IMR-90 (cell line): ENCODE data around the gene CLC. TPM values are rescaled to one million over a fixed set of nuclear protein-coding genes. Genes with fewer than 3 reads are reported as not detected.

Experiments used
- ATAC-seq: fragments of 200-7000 bp; cut with Tn5 transposase; 2 replicates; pipeline ENCODE4 v1.9.1; 2020; ENCODE audit warnings: low read depth, mild to moderate bottlenecking, moderate library complexity
- BruUV-seq: library from RNA; stranded (reverse); fragments of 400-500 nt; replicated peaks from 2 replicates; lab custom pipeline; 2021; lab: Mats Ljungman, UMichigan
- CTCF ChIA-PET: fragments of 300-600 bp; formaldehyde crosslinking; extraction: SDS; loops from one replicate; lab custom pipeline; 2021; ENCODE audit warnings: antibody characterized with exemption; lab: Yijun Ruan, JAX
- POLR2A ChIA-PET: fragments of 300-600 bp; sonication (Branson Sonifier 250); formaldehyde crosslinking; loops from one replicate; lab custom pipeline; 2022; ENCODE audit warnings: antibody characterized with exemption; ENCODE audit not compliant: unreplicated experiment; lab: Charles Lee
- DNase-seq: peaks from one replicate; pipeline ENCODE4 v3.0.0; 2013
- H2AFZ ChIP-seq: replicated peaks from 2 replicates; pipeline ENCODE3; 2013; ENCODE audit warnings: low read length, mild to moderate bottlenecking; ENCODE audit not compliant: poor library complexity
- H2AK5ac ChIP-seq: 2 replicates; pipeline ENCODE4 v1.6.1; 2013; ENCODE audit warnings: low read depth, low read length, inconsistent platforms
- H2AK9ac ChIP-seq: replicated peaks from 2 replicates; pipeline ENCODE3; 2013; ENCODE audit warnings: mild to moderate bottlenecking, low read depth, low read length, moderate library complexity; ENCODE audit not compliant: poor library complexity
- H2BK120ac ChIP-seq: 2 replicates; pipeline ENCODE4 v1.6.1; 2013; ENCODE audit warnings: low read depth, low read length, inconsistent platforms
- H2BK15ac ChIP-seq: 3 replicates; pipeline ENCODE4 v1.6.1; 2013; ENCODE audit warnings: low read depth, low read length, inconsistent platforms
- H2BK20ac ChIP-seq: 2 replicates; pipeline ENCODE4 v1.6.1; 2013; ENCODE audit warnings: low read depth, mild to moderate bottlenecking, inconsistent platforms, low read length, moderate library complexity
- H2BK5ac ChIP-seq: 2 replicates; pipeline ENCODE4 v1.6.1; 2013; ENCODE audit warnings: mild to moderate bottlenecking, low read depth, low read length, inconsistent platforms; ENCODE audit not compliant: poor library complexity, severe bottlenecking
- H3K14ac ChIP-seq: replicated peaks from 2 replicates; pipeline ENCODE4 v1.6.1; 2013; ENCODE audit warnings: low read depth, low read length, inconsistent platforms
- H3K18ac ChIP-seq: 2 replicates; pipeline ENCODE4 v1.6.1; 2013; ENCODE audit warnings: low read depth, low read length, control low read depth
- H3K23ac ChIP-seq: 2 replicates; pipeline ENCODE4 v1.6.1; 2013; ENCODE audit warnings: low read depth, low read length, inconsistent platforms
- H3K27ac ChIP-seq: 2 replicates; pipeline ENCODE4 v1.5.1; 2013; ENCODE audit warnings: mild to moderate bottlenecking, control low read depth, low read length; ENCODE audit not compliant: insufficient read depth
- H3K27me3 ChIP-seq: 2 replicates; pipeline ENCODE4 v1.6.1; 2013; ENCODE audit warnings: low read length; ENCODE audit not compliant: control insufficient read depth, insufficient read depth
- H3K36me3 ChIP-seq: 2 replicates; pipeline ENCODE4 v1.6.1; 2013; ENCODE audit warnings: low read length, mixed read lengths; ENCODE audit not compliant: control insufficient read depth, insufficient read depth
- H3K4ac ChIP-seq: 2 replicates; pipeline ENCODE4 v1.6.1; 2013; ENCODE audit warnings: low read depth, low read length, inconsistent platforms
- H3K4me1 ChIP-seq: 2 replicates; pipeline ENCODE4 v1.6.1; 2013; ENCODE audit warnings: low read length, mixed read lengths; ENCODE audit not compliant: control insufficient read depth, insufficient read depth
- H3K4me2 ChIP-seq: 2 replicates; pipeline ENCODE4 v1.6.1; 2013; ENCODE audit warnings: low read depth, mild to moderate bottlenecking, control low read depth, low read length, moderate library complexity
- H3K4me3 ChIP-seq: 2 replicates; pipeline ENCODE4 v1.5.1; 2013; ENCODE audit warnings: low read depth, mild to moderate bottlenecking, control low read depth, low read length, moderate library complexity; ENCODE audit not compliant: insufficient read depth
- H3K56ac ChIP-seq: 2 replicates; pipeline ENCODE4 v1.6.1; 2013; ENCODE audit warnings: low read length, inconsistent platforms; ENCODE audit not compliant: insufficient read depth; ENCODE audit errors: extremely low read depth
- H3K79me1 ChIP-seq, 2 experiments: 2 replicates each; pipeline ENCODE4 v1.6.1; 2013; ENCODE audit warnings: low read length in 2 of 2, inconsistent platforms in 1 of 2, low read depth in 1 of 2
- H3K9ac ChIP-seq: 2 replicates; pipeline ENCODE4 v1.6.1; 2013; ENCODE audit warnings: low read depth, low read length, control low read depth
- H3K9me1 ChIP-seq: 2 replicates; pipeline ENCODE4 v1.6.1; 2013; ENCODE audit warnings: low read length, inconsistent platforms; ENCODE audit not compliant: insufficient read depth
- H3K9me3 ChIP-seq: 2 replicates; pipeline ENCODE4 v1.6.1; 2013; ENCODE audit warnings: low read length; ENCODE audit not compliant: control insufficient read depth, insufficient read depth
- H4K20me1 ChIP-seq: 2 replicates; pipeline ENCODE4 v1.6.1; 2013; ENCODE audit warnings: low read length, inconsistent platforms; ENCODE audit not compliant: insufficient read depth
- H4K5ac ChIP-seq: 2 replicates; pipeline ENCODE4 v1.6.1; 2013; ENCODE audit warnings: mild to moderate bottlenecking, low read depth, low read length, control low read depth
- H4K8ac ChIP-seq, 2 experiments: 2 replicates each; pipeline ENCODE4 v1.6.1; 2013; ENCODE audit warnings: low read depth in 2 of 2, low read length in 2 of 2, control low read depth in 1 of 2, inconsistent platforms in 1 of 2
- H4K91ac ChIP-seq: 2 replicates; pipeline ENCODE4 v1.6.1; 2013; ENCODE audit warnings: low read depth, low read length, inconsistent platforms; ENCODE audit not compliant: insufficient read depth
- CHD1 ChIP-seq: IDR thresholded peaks from 2 replicates; pipeline ENCODE4 v1.6.1; 2012; ENCODE audit warnings: low read depth, low read length, improper control_type of control experiment
- FOS ChIP-seq: fragments of 150-350 bp; IDR thresholded peaks from 2 replicates; pipeline ENCODE4 v1.6.1; 2016; ENCODE audit warnings: low read depth, low read length
- NFE2L2 ChIP-seq: fragments of 150-350 bp; IDR thresholded peaks from 2 replicates; pipeline ENCODE4 v1.6.1; 2016; ENCODE audit warnings: low read depth, mild to moderate bottlenecking, low read length
- POLR2A ChIP-seq: IDR thresholded peaks from 2 replicates; pipeline ENCODE4 v1.6.1; 2012; ENCODE audit warnings: mild to moderate bottlenecking, low read depth, low read length
- RCOR1 ChIP-seq: IDR thresholded peaks from 2 replicates; pipeline ENCODE4 v1.6.1; 2012; ENCODE audit warnings: mild to moderate bottlenecking, low read length, improper control_type of control experiment; ENCODE audit not compliant: insufficient replicate concordance
- RFX5 ChIP-seq: IDR thresholded peaks from 2 replicates; pipeline ENCODE4 v1.8.0; 2012; ENCODE audit warnings: low read depth, mild to moderate bottlenecking, low read length, moderate library complexity
- WGBS, 2 experiments: methylation state at CpG; one replicate each; pipeline versions ENCODE4 v1.1.5 to v1.1.7; 2013; ENCODE audit warnings: missing lambda C conversion rate in 2 of 2; ENCODE audit not compliant: insufficient read length in 1 of 2; ENCODE audit errors: extremely low coverage in 2 of 2; 5-methylcytosine and 5-hydroxymethylcytosine counted together
- dilution Hi-C: fragments of 300-500 bp; cut with HindIII; formaldehyde crosslinking; loops from one replicate; pipeline ENCODE4 v1.14.3; 2018; ENCODE audit warnings: low sequenced_read_pairs; ENCODE audit not compliant: unreplicated experiment
- in situ Hi-C: fragments of 300-500 bp; cut with MboI; formaldehyde crosslinking; loops from 3 replicates; pipeline ENCODE4 v1.14.3; 2019; ENCODE audit warnings: low sequenced_read_pairs, inconsistent platforms, mixed read lengths
- intact Hi-C: fragments of 100-400 bp; cut with micrococcal nuclease; formaldehyde crosslinking; loops from 2 replicates; pipeline ENCODE4 v1.10.0; 2022
- polyA plus RNA-seq, 3 experiments: library from polyadenylated mRNA; depleted of rRNA; stranded (reverse); fragments of >200 nt; gene quantifications; 2 replicates each; pipeline ENCODE4 v1.2.3, GENCODE V29; 2012; ENCODE audit warnings: low replicate concordance in 1 of 3
- total RNA-seq: library from RNA; depleted of rRNA; stranded (reverse); fragments of >200 nt; gene quantifications from 2 replicates; pipeline ENCODE4 v1.2.3, GENCODE V29; 2012
- TF ChIP-seq, protein P1 (sequence below): conservative IDR thresholded peaks from 2 replicates; pipeline ENCODE4 v1.5.1; 2012; ENCODE audit warnings: mild to moderate bottlenecking, low read depth, low read length, improper control_type of control experiment
- TF ChIP-seq, protein P2 (sequence below): fragments of 150-350 bp; IDR thresholded peaks from 2 replicates; pipeline ENCODE4 v1.6.1; 2017; ENCODE audit warnings: mild to moderate bottlenecking, antibody characterized with exemption, low read length, low read depth

Gene CLC
- total and polyA plus RNA-seq, 2 of the 4 experiments (the other 2 are of a cell fraction) = not detected

GRCh38 chr19:39695759-39696158, 42.1 kb downstream of the CLC start:
- intact Hi-C loops = no loop called here
- 60% methylated on average over 1 of the region's 2 CpGs; no CpG with 5 or more reads in 1 of the 2 experiments for WGBS, 2 experiments

More at GRCh38 chr19:39695759-39696158, 42.1 kb downstream of the CLC start:
- dilution Hi-C loops = no loop called here
- Histone ChIP-seq H3K14ac (no peak overlapping the region), H3K9me1 (no peaks in the 10 kb centered on the region), H3K36me3 (no peaks in the 10 kb centered on the region), H3K23ac (no peak overlapping the region), H2BK5ac (no peak overlapping the region), H3K9me3 (no peaks in the 10 kb centered on the region), H4K5ac (no peak overlapping the region), H3K4me2 (no peak overlapping the region), H4K8ac (no peak overlapping the region), H3K18ac (no peak overlapping the region), H3K4me1 (no peaks in the 10 kb centered on the region), H3K27me3 (no peaks in the 10 kb centered on the region), H4K91ac (no peak overlapping the region), H3K4ac (no peak overlapping the region), H2BK20ac (no peak overlapping the region), H2AK9ac (no peak overlapping the region), H2AK5ac (no peak overlapping the region), H2BK120ac (no peak overlapping the region), H3K56ac (no peak overlapping the region), H3K4me3 (no peak overlapping the region), H3K9ac (no peak overlapping the region), H2AFZ (no peak overlapping the region), H4K20me1 (no peaks in the 10 kb centered on the region), H2BK15ac (no peak overlapping the region), H3K79me1 (no peaks in the 10 kb centered on the region), H3K27ac (no peak overlapping the region)
- TF ChIP-seq POLR2A (no peak), CHD1 (no peak), NFE2L2 (no peak), RFX5 (no peak), FOS (no peak), RCOR1 (no peak)
- TF ChIP-seq, protein P1, sequence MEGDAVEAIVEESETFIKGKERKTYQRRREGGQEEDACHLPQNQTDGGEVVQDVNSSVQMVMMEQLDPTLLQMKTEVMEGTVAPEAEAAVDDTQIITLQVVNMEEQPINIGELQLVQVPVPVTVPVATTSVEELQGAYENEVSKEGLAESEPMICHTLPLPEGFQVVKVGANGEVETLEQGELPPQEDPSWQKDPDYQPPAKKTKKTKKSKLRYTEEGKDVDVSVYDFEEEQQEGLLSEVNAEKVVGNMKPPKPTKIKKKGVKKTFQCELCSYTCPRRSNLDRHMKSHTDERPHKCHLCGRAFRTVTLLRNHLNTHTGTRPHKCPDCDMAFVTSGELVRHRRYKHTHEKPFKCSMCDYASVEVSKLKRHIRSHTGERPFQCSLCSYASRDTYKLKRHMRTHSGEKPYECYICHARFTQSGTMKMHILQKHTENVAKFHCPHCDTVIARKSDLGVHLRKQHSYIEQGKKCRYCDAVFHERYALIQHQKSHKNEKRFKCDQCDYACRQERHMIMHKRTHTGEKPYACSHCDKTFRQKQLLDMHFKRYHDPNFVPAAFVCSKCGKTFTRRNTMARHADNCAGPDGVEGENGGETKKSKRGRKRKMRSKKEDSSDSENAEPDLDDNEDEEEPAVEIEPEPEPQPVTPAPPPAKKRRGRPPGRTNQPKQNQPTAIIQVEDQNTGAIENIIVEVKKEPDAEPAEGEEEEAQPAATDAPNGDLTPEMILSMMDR = no peak
- TF ChIP-seq, protein P2, sequence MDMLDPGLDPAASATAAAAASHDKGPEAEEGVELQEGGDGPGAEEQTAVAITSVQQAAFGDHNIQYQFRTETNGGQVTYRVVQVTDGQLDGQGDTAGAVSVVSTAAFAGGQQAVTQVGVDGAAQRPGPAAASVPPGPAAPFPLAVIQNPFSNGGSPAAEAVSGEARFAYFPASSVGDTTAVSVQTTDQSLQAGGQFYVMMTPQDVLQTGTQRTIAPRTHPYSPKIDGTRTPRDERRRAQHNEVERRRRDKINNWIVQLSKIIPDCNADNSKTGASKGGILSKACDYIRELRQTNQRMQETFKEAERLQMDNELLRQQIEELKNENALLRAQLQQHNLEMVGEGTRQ = no peak
- in situ Hi-C loops = no loop called here
- ChIA-PET CTCF (interaction anchor here (0.5 kb wide), 1 partner anchor 144 kb away, joined by 4 read pairs; no protein-coding TSS in a partner anchor), POLR2A (no interaction called here)
- no peak for ATAC-seq
- no peak for DNase-seq
- BruUV-seq = no TSS peak
